Measurements from ENCODE around the gene ZNF69.

DNA sequence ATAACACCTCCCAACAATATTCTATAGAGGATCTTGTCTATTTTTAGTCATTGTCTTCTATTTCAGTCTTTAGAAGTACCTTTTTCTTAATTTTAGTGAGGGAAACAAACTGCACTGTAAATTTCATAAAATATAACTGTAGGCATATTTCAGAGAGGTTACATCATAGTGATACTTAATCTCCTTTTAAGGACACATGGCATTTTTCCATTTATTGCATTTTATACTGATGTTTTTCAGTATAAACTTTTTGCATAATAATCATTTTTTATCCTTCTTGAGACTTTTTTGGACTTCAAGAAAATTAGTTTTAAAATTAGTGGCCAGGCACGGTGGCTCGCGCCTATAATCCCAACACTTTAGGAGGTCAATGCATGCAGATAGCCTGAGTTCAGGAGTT, 43.9 kb downstream of the ZNF69 start:
- TF ChIP-seq, protein P1, sequence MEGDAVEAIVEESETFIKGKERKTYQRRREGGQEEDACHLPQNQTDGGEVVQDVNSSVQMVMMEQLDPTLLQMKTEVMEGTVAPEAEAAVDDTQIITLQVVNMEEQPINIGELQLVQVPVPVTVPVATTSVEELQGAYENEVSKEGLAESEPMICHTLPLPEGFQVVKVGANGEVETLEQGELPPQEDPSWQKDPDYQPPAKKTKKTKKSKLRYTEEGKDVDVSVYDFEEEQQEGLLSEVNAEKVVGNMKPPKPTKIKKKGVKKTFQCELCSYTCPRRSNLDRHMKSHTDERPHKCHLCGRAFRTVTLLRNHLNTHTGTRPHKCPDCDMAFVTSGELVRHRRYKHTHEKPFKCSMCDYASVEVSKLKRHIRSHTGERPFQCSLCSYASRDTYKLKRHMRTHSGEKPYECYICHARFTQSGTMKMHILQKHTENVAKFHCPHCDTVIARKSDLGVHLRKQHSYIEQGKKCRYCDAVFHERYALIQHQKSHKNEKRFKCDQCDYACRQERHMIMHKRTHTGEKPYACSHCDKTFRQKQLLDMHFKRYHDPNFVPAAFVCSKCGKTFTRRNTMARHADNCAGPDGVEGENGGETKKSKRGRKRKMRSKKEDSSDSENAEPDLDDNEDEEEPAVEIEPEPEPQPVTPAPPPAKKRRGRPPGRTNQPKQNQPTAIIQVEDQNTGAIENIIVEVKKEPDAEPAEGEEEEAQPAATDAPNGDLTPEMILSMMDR (IDR thresholded peaks at IDR 0.05) = no peak
- no peak for TF ChIP-seq POLR2A (IDR thresholded peaks at IDR 0.05)

Measured in esophagus squamous epithelium (tissue), 4 donors.